Measurements from ENCODE around the gene CHST3.

The CHST3 gene

DNA sequence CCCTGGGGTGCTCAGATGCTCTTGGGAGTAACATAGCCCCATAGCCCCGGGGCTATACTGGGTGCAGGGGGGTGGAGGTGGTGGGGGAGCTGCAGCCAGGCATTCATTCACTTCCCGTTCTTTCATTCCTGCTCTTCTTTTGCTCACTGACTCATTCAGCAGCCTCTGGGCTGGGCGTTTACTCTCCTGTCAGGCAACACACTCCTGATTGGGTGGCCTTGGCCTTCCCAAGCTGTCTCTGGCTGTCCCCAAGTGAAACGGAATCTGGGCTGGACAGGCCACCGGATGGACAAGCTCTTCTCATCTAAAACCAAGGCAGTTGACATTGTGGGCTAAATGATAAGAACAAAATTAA is 34.6 kb downstream of the CHST3 start:
- TF ChIP-seq, protein P1, sequence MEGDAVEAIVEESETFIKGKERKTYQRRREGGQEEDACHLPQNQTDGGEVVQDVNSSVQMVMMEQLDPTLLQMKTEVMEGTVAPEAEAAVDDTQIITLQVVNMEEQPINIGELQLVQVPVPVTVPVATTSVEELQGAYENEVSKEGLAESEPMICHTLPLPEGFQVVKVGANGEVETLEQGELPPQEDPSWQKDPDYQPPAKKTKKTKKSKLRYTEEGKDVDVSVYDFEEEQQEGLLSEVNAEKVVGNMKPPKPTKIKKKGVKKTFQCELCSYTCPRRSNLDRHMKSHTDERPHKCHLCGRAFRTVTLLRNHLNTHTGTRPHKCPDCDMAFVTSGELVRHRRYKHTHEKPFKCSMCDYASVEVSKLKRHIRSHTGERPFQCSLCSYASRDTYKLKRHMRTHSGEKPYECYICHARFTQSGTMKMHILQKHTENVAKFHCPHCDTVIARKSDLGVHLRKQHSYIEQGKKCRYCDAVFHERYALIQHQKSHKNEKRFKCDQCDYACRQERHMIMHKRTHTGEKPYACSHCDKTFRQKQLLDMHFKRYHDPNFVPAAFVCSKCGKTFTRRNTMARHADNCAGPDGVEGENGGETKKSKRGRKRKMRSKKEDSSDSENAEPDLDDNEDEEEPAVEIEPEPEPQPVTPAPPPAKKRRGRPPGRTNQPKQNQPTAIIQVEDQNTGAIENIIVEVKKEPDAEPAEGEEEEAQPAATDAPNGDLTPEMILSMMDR (conservative IDR thresholded peaks at IDR 0.05) = no peak
- H3K27ac ChIP-seq = no peak overlapping the region

DNA sequence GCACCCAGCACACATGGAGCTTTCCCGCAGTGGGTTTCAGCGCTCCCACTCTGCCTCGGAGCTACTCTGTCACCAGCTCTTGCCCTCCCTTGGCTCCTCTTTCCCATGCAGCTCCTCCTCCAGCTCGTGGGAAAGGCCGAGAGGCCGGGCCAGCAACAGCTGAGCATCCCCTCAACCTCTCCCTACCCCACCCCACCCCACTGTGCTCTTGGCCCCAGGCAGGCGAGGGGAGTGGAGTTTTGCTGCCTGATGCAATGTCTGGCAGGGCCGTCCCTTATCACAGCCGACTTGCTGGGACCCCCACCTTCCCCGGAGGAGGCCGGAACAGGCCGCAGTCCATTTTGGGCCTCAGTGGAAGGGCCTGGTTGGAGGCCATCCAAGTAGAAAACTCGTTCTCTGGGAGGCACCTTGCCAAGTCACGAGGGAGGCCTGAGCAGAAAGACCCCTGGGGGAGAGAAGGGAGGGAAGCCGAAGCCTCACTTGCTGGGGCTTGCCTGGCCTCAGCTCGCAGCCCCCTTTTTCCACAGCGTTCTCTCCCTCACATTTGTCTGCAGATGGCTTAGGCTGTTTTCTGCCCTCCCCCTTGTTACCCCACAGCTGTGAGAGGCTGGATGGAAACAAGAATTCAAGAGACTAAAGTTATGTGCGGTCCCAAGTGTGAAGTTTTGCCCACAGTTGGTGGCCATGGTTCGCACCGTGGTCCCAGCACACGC is 35.3 kb downstream of the CHST3 start:
- no peak overlapping the region for H3K27ac ChIP-seq
- TF ChIP-seq, protein P1 (conservative IDR thresholded peaks at IDR 0.05) = no peak

DNA sequence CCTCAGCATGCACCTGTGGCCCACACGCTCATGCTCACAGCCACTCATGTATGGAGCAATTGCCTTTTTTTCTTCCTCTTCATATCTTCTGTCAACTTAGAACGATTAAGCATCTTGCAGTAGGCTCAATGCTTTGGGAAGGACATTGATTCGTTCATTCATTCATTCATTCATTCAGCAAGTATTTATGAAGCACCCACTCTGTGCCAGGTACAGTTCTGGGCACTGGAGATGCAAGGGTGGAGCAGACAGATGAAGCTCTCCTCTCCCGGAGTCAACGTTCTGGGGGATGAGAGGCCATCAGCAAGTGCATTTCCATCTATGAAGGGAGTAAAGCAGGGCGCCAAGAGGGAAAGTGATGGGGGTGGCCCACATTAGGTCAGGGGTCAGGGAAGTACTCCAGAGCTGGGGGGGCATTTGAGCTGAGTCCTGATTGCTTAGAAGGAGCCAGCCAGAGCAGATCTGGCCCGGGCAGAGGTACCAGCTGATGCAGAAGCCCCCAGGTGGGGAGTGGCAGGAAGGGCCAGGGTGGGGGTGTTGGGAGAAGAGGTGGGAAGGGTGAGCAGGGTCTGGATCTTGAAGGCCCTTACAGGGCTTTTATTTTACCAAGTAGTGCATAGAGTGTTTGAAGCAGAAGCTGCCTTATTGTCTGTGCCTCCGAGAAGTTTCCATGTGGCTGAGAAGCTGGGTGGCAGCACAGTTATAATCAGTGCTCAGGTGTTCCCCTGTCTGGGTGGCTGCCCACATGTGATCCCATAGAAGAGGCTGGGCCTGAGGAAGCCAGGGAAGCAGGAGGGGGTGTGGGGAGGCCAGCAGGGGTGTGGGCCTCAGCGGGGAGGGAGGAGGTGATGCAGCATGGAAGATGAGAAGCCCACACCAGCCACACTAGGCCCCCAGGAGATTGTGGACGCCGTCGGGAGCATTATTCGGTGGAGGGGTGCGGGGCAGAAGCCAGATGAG is 36.2 kb downstream of the CHST3 start:
- TF ChIP-seq, protein P1 (conservative IDR thresholded peaks at IDR 0.05) = no peak
- no peak overlapping the region for H3K27ac ChIP-seq

DNA sequence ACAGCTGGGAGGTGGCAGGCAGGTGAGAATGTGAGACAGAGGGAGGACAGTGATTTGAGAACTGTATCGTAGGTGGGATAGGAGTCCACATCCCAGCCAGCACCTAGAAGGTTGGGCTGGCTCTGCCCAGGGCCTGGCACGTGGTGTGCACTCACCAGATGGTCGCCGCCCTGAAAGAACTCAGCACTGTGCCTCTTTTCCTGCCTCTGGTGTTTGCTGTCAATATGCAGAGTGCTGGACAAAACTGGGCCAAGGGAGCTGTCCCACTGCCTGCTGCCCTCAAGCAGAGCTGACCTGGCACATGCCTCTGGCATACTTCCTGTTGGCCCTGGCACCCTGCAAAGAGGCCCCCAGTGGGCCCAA is 36.8 kb downstream of the CHST3 start:
- no peak overlapping the region for H3K27ac ChIP-seq
- TF ChIP-seq, protein P1 (conservative IDR thresholded peaks at IDR 0.05) = no peak

DNA sequence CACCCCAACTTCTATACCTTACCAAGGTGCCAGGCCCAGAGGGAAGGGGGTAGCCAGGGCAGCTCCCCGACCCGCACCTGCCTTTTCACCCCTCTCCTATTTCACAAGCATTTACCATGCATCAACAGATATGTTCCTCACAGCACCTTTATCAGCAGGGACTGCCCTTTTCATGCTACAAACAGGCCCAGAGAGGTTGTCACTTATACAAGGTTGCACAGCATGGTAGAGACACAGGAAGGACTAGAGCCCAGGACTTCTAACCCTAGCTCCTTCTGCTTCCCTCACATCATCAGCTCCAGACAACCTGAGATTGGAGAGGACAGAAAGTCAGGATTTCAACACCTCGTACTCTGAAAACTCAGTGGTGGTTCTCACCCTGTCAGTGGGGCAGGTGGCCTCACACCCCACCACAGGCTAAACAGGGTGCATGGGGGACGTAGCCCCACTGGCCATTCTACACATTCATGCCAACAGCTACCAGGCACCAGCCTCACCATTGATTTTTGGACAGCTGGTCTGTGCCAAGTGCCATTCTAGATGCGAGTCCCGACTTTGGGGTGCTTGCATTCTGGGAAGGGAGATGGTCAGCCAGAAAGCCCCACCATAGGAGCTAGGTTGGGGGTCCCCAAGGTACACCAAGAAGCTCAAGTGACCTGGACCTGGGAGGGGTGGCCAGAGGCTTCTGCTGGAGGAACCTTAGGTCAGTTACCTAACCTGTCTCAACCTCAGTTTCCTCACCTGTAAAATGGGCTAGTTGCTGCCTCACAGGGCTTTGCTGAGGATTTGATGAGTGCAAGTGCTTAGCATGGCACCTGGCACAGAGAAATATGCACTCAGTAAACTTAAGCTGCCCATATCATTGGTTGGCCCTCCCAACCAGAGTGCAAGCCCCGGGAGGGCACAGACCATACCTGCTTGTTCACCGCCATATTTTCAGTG is 38.4 kb downstream of the CHST3 start:
- TF ChIP-seq, protein P1 (conservative IDR thresholded peaks at IDR 0.05) = no peak

DNA sequence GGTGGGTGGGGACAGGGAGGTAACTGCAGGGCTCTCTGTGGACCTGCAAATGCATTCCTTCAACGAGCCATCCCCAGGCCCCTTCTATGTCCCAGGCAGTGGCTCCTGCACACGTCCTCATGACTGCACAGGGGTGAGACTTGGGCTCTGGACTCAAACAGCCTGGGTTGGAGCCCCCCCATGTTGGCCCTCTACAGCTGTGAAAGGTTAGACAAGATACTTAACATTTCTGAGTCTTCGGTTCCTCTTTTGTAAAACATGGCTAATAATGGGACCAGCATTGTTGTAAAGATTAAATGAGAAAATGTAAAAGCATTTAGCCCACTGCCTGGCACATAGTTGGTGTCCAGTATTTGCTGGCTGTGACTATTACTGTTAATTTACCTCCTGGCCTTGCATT is 41.8 kb downstream of the CHST3 start:
- TF ChIP-seq, protein P1 (conservative IDR thresholded peaks at IDR 0.05) = no peak
- no peak overlapping the region for H3K27ac ChIP-seq

More for the DNA sequence above, 38.4 kb downstream of the CHST3 start:
- no peak overlapping the region for H3K27ac ChIP-seq

Data from VCaP (cell line).